NCI-H187 treated with DMSO at 0.1 percent for 48 hours (cell line): ENCODE measurements around the gene ASTN2.

Experiments used
- DNase-seq: peaks from one replicate; lab custom pipeline; 2025; lab: John Stamatoyannopoulos, UW

Gene ASTN2

DNA sequence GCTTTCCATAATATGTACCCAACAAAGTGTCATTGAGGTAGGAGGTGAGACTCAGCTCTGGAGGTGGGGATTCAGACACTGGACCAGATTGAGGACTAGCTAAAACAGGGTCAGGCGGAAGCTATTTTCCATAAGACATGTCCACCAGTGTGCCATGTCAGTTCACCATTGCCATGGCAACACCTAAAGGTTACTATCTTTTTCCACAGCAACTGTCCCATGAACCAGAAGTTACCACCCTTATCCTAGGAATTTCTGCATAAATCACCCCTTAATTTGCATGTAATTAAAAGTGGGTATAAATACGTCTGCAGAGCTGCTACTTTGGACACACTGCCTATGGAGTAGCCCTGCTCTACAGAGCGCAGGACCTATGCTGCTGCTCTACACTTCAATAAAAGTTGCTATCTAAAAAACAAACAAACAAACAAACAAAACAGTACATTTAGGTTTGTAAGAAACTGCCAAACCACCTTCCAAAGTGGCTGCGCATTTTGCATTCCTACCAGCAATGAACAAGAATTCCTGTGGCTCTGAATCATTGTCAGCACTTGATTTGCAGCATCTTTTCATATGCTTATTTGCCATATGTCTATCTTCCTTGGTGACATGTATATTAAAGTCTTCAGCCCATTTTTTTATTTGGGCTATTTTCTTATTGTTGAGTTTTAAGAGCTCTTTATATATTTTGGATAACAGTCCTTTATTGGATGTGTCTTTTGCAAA, 745.7 kb downstream of the ASTN2 start:
- DNase-seq, result no peak

DNA sequence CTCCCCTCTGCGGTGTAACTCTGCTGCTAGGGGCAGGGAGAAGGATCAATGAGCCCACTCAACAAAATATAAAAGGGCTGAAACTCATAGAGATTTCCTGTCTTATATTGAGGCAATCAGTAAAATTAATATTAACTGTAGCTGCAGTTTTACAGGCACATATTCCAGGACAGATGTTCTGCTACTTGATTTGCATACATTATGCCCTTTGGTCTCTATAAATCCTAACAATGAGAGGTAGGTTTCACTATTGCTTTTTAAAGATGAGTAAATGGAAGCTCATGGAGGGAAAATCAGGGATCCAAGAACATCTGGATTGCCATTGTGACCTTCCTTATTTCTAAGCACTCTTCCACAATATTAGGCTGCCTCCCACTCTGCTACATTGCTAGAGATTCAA, 751.3 kb downstream of the ASTN2 start:
- DNase-seq, result no peak

DNA sequence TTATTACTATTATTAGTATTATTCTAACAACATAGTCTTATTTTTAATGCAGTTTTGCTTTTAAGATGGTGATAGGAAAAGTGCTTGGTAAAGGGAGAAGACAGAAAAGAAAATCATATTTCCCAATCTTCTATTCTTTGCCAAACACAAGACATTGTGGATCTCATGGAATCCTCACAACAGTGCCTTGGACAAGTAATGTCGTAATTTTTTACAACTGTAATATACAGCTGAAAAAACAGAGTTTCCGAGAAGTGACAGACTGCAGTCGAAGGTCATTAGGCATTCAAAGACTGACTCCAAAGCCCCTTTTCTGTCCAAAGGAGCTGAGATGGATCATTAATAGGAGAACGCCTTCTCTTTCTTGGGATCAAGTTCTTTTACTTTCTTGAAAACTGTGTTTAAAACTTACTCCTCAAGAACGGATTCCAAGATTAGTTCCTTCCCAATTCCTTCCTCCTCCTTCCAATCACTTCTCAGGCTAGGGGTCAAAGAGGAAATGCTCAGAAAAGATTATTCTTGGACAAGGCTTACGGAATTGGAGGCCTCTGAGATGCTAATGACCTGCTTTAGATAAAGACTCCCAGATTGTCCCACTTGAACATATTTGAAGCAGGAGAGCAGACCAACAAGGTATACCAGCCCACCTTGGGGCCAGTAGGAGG, 752.1 kb downstream of the ASTN2 start:
- no peak for DNase-seq

DNA sequence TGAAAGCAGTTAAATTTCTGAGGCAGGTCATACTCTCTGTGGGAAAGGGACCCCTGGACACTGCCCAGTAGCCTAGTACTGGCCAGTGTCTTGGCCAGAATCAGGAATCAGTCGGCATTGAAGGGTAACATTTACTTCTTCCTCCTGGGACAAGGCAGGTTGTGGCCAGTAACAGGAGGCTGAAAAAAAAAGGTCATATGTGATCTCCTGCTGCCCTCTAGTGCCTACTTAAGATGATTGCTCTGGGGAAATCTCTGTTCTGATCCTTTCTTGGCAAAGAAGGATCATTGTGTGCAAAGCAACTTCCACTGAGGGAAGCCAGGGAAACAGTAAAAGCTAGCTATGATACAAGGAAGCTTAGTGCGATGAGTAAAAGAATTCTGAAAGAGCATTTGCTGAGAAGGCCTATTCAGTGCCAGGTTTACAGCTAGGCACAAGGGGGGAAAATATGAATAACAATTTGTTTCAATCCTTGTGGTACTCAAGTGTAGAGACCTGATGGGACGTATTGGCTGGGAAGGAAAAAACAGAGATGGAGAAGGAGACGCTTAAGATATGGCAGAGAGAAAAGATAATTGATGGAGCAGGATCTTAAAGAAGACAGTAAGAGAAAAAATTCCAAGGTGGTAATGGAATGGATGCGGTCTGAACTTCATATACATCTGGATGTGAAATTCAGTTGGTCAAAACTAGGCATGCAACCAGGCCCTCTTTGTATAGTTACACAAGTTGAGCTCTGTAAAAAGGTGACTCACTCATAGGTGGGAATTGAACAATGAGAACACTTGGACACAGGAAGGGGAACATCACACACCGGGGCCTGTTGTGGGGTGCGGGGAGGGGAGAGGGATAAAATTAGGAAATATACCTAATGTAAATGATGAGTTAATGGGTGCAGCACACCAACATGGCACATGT, 753.6 kb downstream of the ASTN2 start:
- no peak for DNase-seq

DNA sequence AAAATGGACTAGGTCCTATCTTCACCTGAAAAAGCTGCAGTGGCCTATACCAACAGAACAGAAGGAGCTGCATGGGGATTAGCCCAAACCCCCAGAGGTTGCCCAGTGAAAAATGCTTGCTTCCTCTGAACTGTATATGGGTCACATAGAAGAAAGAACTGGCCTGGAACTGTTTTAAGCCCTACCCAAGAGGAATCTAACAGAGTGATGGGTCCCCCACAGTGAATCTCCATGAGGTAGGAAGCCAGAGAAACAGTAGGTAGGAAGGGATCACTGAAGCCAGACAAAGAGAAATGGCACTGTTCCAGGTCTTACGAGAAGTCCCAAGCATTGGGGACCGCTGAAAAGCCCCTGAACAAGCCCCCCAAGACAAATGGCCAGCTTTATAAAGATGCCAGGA, 756.6 kb downstream of the ASTN2 start:
- no peak for DNase-seq

DNA sequence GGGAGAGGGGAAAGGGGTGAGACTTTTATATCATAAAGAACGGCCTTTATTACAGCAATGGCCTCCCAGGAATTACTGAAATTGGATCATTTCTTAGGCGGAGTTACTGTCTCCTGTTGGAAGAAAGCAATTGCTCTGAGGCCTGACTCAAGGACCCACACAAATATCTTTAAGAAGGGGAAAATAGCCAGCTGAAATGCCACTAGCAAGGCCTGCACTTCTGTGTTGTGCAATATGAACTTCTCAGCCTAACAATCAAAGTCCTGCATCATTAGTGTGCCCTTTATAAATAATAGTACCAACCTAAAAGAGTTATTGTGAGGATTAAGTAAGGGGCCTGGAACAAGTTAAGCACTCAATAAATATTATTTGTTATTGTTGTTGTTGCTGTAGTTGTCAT, 757.9 kb downstream of the ASTN2 start:
- DNase-seq, result no peak

DNA sequence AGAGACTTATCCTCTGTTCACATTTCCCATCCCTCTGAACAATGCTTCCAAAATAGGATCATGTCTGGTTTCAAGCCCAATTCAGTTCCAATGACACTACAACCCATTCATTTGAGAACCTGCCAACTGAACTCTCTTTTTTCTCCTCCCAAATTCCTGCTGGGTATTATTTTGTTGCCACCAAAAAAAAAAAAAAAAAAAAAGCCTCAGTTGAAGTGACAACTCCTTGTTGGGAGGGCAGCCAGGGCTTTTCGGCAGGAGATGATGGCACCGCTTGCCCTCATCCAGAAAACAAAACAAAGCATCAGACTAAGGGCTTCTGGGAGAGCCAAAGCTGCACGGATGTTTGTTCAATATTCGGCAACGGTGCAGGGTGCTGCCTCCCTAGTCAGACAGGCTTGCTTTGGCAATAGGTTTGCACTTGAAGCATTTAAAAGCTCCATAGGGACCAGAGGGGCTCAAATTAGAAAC, 758.3 kb downstream of the ASTN2 start:
- DNase-seq, result no peak

DNA sequence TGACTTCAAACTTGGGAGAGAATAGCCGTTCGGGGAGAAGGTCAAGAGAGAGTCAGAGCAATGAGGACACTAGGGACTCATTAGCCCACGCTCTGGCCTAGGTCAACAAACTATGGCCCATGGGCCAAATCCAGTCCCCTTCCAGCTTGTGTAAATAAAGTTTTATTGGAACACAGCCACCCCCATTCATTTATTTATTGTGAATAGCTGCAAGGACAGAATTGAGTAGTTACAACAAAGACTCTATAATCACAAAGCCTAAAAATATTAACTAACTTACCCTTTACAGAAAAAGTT, 760.9 kb downstream of the ASTN2 start:
- DNase-seq, result no peak

DNA sequence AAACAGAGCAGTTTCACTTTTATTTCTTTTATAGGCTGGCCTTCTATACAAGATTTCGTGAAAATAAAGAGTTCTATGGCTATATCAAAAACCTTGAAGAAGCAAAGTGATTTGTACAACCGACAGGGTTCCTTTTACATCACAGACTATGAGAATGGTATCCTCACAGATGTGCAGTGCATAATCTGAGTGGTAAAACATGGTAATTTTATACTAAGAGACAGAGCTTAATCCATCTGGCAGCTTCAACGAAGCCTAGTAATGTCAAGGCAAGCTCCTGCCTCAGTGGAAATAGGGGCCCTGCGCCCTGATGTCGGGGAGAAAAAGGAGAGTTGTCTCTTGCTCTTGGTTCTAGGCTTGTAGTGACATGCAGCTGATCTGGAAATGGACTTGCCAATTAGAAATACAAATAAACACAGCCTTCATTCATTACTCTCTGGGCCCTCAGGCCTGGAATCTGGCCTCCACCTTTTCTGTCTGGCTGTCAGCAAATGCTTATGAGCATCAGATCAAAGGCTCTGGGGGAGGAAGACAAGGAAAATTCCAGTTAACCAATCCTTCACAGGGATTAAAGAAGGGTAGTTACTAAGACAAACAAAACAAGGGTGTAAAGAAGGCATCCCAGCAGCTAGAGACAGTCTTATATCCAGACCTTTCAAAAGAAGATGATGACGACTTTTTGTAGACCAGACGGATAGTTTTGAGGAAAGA, 761.4 kb downstream of the ASTN2 start:
- no peak for DNase-seq

DNA sequence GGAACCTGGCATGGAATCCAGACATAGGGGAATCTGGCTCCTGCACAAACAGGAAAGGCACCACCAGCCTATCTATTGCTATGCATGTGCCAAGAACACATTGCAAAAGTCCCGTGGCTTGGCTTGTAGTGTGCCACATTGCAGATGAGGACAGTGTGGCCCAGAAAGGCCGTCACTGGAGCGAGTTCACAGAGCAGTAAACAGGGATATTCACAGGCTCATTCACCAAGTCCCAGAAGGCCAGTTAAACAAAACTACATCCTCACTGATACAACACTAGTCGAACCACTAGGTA, 767.4 kb downstream of the ASTN2 start:
- DNase-seq, result no peak

DNA sequence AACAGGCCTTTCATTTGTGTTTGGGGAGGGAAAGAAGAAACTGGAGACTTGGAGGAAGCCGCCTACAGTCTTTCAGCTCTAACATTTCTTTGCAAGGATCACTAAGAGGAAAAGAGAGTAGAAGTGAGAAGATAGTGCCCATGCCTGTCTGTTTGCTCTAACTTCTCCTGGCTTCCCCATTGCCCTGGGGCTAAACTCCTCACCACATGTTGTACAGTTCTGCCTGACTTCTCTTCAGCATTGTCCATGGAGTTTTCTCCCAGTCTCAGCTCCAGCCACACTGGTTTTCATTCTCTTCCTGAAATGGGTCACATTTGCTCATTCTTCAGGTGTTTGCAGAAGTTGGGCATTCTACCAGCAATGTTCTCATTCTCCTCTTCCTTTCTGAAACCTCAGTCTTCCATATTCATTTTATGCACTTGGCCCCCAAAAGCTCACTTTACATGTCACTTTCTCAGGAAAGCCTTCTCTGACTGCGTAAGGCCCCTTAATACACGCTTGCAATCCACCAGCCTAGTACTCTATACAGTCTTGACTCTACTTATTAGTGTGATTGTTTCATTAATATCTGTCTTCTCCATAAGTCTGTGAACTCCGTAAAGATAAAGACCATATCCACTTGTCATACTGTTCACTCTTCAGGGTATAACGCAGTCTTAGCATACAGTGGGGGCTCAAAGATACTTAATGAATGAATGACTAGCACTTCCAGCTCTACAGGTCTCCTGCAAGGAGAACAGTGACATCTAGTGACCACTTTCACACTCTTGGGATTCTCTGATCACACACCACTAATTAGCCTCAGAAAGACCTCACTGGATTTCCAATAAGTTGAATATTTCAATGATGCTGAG, 768.0 kb downstream of the ASTN2 start:
- DNase-seq, result no peak

DNA sequence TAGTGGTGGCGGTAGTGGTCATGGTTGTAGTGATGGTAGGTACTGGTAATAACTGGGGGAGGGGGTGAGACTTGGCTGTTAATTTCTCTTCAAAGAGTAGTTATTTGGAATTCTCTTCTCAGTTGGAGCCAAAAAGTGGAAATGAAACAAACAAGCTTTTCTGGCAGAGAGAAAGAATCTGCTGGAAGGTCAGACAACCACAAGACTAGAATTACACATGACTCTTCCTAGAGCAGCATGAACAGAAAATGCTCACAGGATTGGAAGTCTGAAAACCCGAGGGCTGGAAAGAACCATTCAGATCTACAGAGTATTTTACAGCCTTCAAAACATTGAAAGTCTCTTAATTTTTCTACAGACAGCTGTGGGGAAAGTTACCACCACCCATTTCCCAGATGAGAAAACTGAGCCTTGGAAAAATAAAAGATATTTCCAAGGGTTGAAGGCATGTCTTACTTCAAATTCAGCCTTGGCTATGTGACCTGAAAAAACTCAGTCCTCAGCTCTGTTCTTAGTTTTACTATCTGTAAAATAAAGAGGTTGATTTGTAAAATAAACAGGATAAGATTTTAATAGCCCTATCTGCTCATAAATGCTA, 770.7 kb downstream of the ASTN2 start:
- DNase-seq, result no peak

DNA sequence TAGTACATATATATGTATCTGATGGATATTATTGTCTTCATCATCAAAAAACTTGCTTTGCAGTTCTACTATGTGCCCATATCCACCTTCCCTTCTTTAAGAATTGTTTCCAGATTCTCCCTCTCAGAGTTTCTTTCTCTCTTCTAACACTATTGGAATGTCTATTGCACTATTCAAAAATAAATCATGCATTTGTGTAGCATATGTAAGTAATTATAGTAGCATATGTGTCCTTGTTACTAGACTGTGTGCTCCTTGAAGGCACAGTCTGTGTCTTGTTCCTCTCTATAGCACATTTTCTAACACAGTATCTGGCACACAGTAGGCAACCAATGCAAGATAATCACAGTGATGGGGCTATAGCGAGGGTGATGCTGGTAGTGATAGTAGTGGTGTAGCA, 771.2 kb downstream of the ASTN2 start:
- no peak for DNase-seq

DNA sequence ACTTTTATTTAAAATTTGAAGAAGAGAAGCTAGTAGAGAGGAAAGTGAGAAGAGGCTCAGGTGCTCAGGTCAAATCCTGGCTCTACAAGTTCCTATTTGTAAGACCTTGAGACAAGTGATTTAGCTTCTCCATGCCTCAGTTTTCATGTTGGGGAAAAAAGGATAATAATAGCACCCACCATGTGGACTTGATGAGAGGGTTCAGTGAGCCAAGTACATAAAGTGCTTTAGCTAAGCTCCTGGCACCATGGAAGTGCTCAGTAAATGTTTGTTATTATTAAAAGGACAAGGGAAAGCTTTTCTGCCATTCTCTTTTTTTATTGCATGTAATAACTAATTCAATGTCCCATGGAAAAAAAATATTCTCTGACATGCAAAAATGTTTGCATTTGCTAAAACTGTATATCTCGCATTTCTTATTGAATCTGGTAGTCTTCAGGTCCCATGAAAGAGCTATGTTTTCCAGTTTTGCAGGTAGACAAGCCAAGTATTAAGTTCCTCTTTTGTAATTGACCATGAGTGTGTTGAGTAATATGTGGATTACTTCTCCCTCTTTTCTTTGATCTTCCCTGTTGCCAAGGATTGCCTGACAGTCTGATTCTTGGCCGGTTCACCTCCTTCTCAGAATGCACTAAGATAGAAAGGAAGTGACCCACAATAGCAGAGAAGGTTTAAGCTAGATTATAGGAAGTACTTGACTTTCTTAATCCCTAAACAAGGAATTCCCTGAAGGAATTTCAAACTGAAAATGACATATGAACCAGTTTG, 773.4 kb downstream of the ASTN2 start:
- DNase-seq, result no peak

DNA sequence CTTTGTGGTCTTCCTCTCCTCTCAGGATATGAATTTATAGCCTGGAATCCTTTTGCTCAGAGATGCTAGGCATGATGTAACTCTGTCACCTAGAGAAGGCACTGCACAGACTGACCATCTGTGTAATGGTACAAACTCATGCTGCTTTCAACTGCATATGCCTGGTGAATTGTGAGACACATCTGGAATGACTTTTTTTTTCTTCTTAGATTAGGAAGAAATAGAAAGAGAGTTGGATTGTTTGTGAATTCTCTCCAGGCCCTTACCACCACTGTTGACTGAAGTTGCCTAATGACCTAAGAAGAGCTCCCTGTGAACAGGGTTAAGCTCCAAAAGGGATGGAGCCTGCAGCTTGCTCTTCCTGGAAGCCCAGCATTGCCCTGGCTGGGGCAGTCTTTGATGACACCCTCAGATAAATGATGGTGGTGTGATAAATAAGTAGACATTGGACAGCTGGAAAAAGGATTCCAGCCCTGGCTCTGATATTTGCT, 775.6 kb downstream of the ASTN2 start:
- DNase-seq, result no peak

DNA sequence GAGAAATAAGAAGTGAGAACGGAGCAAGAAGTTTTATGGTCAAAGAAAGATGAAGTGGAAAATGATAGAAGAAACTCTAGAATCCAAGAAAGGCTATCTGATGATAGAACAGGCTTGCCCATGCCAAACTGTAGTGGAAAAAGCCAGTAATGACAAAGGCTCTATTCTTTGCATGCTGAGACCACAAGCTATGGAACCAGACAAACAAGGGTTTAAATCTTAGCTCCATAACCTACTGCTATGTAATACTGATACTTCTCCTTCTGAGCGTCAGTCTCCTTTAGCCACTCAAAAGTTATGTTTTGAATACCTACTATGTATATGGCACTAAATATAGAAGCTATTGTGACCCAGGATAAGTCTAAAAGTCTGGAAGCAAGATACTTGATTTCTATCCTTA, 778.9 kb downstream of the ASTN2 start:
- no peak for DNase-seq

DNA sequence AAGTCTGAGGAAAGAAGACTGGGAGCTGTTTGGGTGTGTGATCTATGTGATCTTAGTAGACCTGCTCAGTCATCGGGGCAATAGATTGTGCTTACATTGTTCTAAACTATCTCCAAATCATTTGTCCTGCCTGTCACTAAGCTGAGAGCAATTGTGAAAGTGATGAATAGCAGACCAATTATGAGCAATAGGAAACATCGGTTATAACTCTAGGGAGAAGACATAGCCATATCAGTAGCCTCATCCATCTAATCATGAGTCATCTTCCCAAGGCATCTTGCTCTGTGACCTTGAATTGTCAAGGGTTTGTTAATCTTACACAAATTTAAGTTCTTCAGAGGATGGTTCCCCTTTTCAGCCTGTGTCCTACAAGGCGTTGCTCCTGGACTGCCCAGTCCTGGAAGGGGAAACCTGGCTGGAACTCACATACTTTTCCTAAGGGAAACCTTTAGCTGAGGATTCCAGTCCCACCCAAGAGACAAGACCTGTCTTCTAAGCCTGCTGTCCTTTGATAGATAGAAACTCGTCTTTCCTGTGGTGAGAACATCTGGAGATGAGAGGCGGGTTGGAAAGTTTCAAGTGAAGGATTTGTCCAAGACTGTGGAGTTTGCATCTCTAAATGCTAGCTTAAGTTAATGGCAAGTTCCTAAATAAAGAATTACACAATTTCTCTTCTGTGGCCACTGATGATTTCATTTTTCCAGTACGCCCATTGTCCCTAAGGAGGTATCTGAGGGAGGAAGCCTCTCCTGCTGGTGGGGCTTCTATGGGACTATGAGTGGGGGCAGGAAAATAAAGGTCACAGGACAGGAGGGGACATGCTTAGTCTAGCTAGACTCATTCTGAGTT, 781.6 kb downstream of the ASTN2 start:
- no peak for DNase-seq

DNA sequence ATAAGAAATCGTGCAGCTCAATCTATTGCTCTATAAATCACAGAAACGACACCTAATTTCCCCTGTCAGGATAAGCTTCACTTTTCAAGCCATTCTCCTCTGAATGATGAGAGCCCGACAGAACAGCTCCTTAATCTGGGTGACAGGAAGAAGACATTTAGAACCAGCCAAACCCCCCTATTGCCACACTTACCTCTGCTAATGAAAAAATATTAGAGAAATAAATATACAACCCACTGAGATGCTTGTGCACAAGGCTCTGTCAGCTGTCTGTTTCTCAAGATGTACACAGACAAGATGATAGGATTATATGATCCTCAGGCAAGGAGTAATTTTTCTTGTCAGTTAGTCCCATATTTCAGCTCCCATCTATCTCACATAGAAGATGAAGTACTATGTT, 785.2 kb downstream of the ASTN2 start:
- DNase-seq, result no peak

DNA sequence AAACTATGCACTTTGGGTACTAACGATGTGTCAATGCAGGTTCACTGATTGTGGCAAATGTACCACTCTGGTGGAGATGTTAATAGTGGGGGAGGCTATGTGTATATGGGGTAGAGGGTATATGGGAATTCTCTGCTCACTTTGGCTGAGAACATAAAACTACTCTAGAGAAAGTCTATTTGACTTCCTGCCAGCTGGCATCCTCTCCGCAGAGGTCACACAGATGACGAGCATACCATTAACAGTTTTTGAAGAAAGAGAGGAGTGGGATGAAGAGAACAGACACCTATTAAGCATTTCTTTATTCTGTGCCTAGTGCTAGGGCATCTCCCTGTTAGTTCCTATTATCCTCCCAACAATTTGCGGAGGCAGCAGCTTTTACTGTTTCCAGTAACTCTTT, 786.1 kb downstream of the ASTN2 start:
- DNase-seq, result no peak
